Activated T-cell treated with anti-CD3 and anti-CD28 coated beads, Interleukin-2, amount 50 U/mL, for 24 hours (primary cell): ENCODE results near the gene ALDH1B1.
"Not testable (repeated sequence)": the region's sequence is repeated elsewhere in the genome, so short reads cannot be mapped to it uniquely, and the experiment has no call there.

Experiments used
- DNase-seq: peaks from one replicate; pipeline ENCODE4 v3.0.0-alpha.2; 2020
- H3K27ac Mint-ChIP-seq: 2 replicates; pipeline ENCODE4 v1.8.0; 2020; ENCODE audit warnings: mild to moderate bottlenecking, mixed read lengths
- H3K27me3 Mint-ChIP-seq: 2 replicates; pipeline ENCODE4 v1.8.0; 2020; ENCODE audit warnings: mixed read lengths
- H3K36me3 Mint-ChIP-seq: 2 replicates; pipeline ENCODE4 v1.8.0; 2020; ENCODE audit warnings: low read depth, mixed read lengths
- H3K4me1 Mint-ChIP-seq: 2 replicates; pipeline ENCODE4 v1.8.0; 2020; ENCODE audit warnings: low read depth, mixed read lengths
- H3K4me3 Mint-ChIP-seq: 2 replicates; pipeline ENCODE4 v1.8.0; 2020; ENCODE audit warnings: mild to moderate bottlenecking, moderate library complexity, mixed read lengths
- H3K9me3 Mint-ChIP-seq: 2 replicates; pipeline ENCODE4 v1.8.0; 2020; ENCODE audit warnings: mixed read lengths

ALDH1B1 gene

DNA sequence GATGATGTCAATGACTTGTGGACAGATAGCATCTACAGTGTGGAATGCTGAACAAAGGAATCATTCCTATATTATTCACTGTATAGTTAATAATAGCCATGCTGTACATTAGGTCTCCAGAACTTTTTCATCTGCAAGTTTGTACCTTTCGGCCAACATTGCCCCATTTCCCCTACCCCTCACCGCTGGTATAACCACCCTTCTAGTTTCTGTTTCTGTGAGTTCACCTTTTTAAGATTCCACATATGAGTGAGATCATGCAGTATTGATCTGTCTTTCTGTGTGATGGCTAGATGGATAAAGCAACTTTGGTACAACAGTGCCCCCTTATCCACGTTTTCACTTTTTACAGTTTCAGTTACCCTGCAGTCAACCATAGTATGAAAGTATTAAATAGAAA, 18.8 kb upstream of the ALDH1B1 start:
- no peaks in the 10 kb centered on the region for H3K36me3 Mint-ChIP-seq
- no peak for DNase-seq
- peaks cover 5% of the 10 kb centered on the region for H3K27me3 Mint-ChIP-seq
- H3K4me3 Mint-ChIP-seq: no peak overlapping the region
- H3K4me1 Mint-ChIP-seq: no peaks in the 10 kb centered on the region
- H3K9me3 Mint-ChIP-seq: no peaks in the 10 kb centered on the region
- H3K27ac Mint-ChIP-seq: no peak overlapping the region

DNA sequence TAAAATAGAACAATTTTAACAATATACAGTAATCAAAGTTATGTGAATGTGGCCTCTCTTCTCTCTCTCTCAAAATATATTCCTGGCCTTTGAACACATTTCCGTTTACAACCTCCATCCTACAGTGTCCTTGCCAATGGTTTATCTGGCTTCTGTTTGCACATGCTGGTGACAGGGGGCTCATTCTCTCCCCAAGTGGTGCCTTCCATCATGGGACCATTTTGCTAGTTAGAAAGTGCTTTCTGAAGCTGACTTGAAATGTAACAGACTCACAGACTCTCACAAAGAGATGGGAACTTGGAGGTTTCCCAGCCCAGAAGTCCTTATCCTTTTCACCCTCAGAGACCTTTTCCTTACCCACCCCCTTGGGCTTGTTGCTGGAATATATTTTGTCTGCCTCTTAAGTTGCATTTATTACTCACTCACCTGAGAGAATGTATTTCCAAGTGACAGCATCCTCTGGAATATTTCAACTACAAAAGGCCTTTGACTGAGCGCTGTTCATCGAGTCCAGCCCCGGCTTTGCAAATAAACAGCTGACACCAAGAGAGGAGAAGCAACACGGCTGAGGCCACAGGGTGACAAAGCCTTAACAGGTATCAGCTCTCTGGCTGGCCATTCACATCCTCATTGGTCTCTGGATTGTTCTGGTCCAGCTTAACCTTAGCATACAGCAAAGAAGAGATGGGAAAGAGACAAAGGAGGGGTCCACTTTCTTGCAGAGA, 17.5 kb upstream of the ALDH1B1 start:
- Mint-ChIP-seq H3K9me3 (no peaks in the 10 kb centered on the region), H3K4me1 (no peaks in the 10 kb centered on the region), H3K27me3 (peaks cover 5% of the 10 kb centered on the region), H3K36me3 (no peaks in the 10 kb centered on the region), H3K4me3 (no peak overlapping the region), H3K27ac (no peak overlapping the region)
- DNase-seq: no peak

GRCh38 chr9:38375572-38375963, 16.9 kb upstream of the ALDH1B1 start:
- H3K36me3 Mint-ChIP-seq: no peaks in the 10 kb centered on the region
- no peak overlapping the region for H3K27ac Mint-ChIP-seq
- no peak overlapping the region for H3K4me3 Mint-ChIP-seq
- no peak for DNase-seq
- peaks cover 5% of the 10 kb centered on the region for H3K27me3 Mint-ChIP-seq
- no peaks in the 10 kb centered on the region for H3K4me1 Mint-ChIP-seq
- no peaks in the 10 kb centered on the region for H3K9me3 Mint-ChIP-seq

DNA sequence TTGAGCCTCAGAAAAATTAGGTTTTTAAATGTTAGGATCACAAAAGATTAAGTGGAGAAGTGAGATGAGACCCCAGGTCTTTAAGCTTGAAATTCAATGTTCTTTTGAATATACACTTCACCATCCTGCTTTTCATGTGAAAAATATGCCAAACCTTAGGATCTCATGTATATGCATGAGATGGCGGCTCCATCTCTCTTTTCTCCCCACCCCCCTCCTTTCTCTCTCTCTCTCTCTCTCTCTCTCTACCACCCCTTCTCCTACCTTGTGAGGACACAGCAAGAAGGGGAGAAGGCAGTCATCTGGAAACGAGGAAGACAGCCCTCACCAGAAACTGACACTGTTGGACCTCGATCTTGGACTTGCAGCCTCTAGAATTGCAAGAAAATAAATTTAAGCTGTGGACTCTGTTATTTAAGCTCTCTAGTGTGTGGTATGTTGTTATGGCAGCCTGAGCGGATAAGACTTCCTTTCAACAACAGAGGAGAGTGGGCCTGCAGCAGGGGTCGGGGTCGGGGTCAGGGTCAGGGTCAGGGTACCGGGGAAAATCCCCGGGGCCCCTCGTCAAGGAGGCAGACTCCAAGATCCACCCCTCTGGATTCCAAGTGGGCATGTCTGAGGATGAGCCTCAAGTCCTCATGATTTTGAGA, 16.4 kb upstream of the ALDH1B1 start:
- no peak for DNase-seq
- no peaks in the 10 kb centered on the region for H3K4me1 Mint-ChIP-seq
- H3K36me3 Mint-ChIP-seq: no peaks in the 10 kb centered on the region
- H3K27me3 Mint-ChIP-seq: peaks cover 5% of the 10 kb centered on the region
- H3K27ac Mint-ChIP-seq: no peak overlapping the region
- no peaks in the 10 kb centered on the region for H3K9me3 Mint-ChIP-seq
- no peak overlapping the region for H3K4me3 Mint-ChIP-seq

GRCh38 chr9:38377336-38378083, 15.0 kb upstream of the ALDH1B1 start:
- not testable (repeated sequence) for H3K27me3 Mint-ChIP-seq, H3K4me1 Mint-ChIP-seq, H3K36me3 Mint-ChIP-seq, DNase-seq, H3K9me3 Mint-ChIP-seq, H3K27ac Mint-ChIP-seq, H3K4me3 Mint-ChIP-seq

GRCh38 chr9:38380230-38380871, 12.2 kb upstream of the ALDH1B1 start:
- DNase-seq: no peak
- Mint-ChIP-seq H3K27me3 (no peaks in the 10 kb centered on the region), H3K27ac (no peak overlapping the region), H3K36me3 (no peaks in the 10 kb centered on the region), H3K4me3 (no peak overlapping the region), H3K9me3 (no peaks in the 10 kb centered on the region), H3K4me1 (no peaks in the 10 kb centered on the region)

DNA sequence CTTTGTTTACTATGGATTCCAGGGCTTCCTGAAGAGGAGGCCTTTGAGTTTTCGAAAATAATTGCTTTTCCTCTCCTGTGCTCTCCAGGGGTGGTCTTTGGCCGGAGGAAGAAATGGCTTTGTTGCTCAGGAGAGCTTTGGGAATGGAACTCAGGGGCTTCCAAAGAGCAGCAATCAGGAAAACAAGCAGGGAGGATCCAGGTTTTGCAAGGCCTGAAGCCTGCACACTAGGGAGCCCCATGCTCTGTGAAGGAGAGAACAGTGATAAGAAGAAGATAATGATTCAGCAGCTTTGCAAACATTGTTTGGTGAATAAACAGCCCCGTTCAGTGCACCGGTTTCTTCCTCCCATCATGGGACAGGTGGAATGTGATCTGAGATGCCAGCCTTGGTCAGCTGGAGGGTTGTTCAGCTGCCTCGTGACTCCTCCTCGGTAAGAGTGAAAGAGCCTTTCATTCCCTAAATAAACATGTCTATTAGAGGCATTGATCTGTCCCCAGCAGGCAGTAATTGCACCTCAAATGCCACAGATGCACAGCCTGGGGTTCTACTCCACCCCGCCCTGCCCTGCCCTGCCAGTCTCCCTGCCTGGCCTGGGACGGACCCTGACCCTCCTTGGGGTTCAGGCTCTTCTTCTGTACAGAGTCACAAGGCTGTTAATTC, 11.5 kb upstream of the ALDH1B1 start:
- H3K27me3 Mint-ChIP-seq: no peaks in the 10 kb centered on the region

GRCh38 chr9:38382141-38382540, 10.4 kb upstream of the ALDH1B1 start:
- no peak overlapping the region for H3K4me3 Mint-ChIP-seq
- H3K27me3 Mint-ChIP-seq: no peaks in the 10 kb centered on the region
- no peak for DNase-seq
- H3K36me3 Mint-ChIP-seq: no peaks in the 10 kb centered on the region
- no peaks in the 10 kb centered on the region for H3K9me3 Mint-ChIP-seq
- no peak overlapping the region for H3K27ac Mint-ChIP-seq
- no peaks in the 10 kb centered on the region for H3K4me1 Mint-ChIP-seq

More for the DNA sequence above, 11.5 kb upstream of the ALDH1B1 start:
- Mint-ChIP-seq H3K4me1 (no peaks in the 10 kb centered on the region), H3K4me3 (no peak overlapping the region), H3K9me3 (no peaks in the 10 kb centered on the region), H3K27ac (no peak overlapping the region), H3K36me3 (no peaks in the 10 kb centered on the region)
- DNase-seq: no peak

- Mint-ChIP-seq H3K27me3 (no peaks in the 10 kb centered on the region), H3K27ac (no peak overlapping the region), H3K36me3 (no peaks in the 10 kb centered on the region), H3K4me1 (no peaks in the 10 kb centered on the region), H3K9me3 (no peaks in the 10 kb centered on the region), H3K4me3 (no peak overlapping the region)
- DNase-seq: no peak
Measured at GRCh38 chr9:38384990-38385848, 7.3 kb upstream of the ALDH1B1 start.

- Mint-ChIP-seq H3K27ac (no peak overlapping the region), H3K4me1 (no peaks in the 10 kb centered on the region), H3K9me3 (no peaks in the 10 kb centered on the region), H3K4me3 (no peak overlapping the region), H3K36me3 (no peaks in the 10 kb centered on the region), H3K27me3 (peaks cover 5% of the 10 kb centered on the region)
- DNase-seq: no peak
Measured at GRCh38 chr9:38385896-38386295, 6.6 kb upstream of the ALDH1B1 start.

GRCh38 chr9:38386319-38386895, 6.1 kb upstream of the ALDH1B1 start:
- no peaks in the 10 kb centered on the region for H3K36me3 Mint-ChIP-seq
- H3K4me3 Mint-ChIP-seq: no peak overlapping the region
- H3K9me3 Mint-ChIP-seq: no peaks in the 10 kb centered on the region
- peaks cover 10% of the 10 kb centered on the region for H3K27me3 Mint-ChIP-seq
- no peak overlapping the region for H3K27ac Mint-ChIP-seq
- DNase-seq: no peak
- no peaks in the 10 kb centered on the region for H3K4me1 Mint-ChIP-seq

DNA sequence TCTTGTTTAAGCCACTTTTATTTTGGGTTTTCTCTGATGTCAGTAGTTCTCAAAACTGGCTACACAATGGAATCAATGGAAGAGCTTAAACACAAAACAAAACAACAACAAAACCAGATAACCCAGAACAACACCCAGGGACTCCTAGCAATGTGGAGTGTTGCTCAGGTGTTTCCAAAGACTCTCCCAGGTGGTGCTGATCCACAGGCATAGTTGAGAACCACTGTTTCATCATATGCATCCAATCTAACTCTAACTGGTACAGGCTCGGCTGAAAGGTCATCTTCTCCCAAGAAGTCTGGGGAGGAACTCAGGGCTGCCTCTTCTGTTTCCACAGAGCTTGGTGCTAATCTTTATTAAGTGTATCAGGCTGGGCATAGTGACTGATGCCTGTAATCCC, 5.4 kb upstream of the ALDH1B1 start:
- Mint-ChIP-seq H3K4me3 (no peak overlapping the region), H3K36me3 (no peaks in the 10 kb centered on the region), H3K9me3 (no peaks in the 10 kb centered on the region), H3K4me1 (peaks cover 2% of the 10 kb centered on the region), H3K27ac (no peak overlapping the region), H3K27me3 (peaks cover 14% of the 10 kb centered on the region)
- DNase-seq: no peak

GRCh38 chr9:38387751-38388150, 4.8 kb upstream of the ALDH1B1 start:
- no peak for DNase-seq
- no peak overlapping the region for H3K27ac Mint-ChIP-seq
- no peaks in the 10 kb centered on the region for H3K9me3 Mint-ChIP-seq
- no peak overlapping the region for H3K4me3 Mint-ChIP-seq
- peaks cover 5% of the 10 kb centered on the region for H3K4me1 Mint-ChIP-seq
- H3K36me3 Mint-ChIP-seq: peaks cover under 1% of the 10 kb centered on the region
- peaks cover 15% of the 10 kb centered on the region for H3K27me3 Mint-ChIP-seq
